HG02885 (cell line): ENCODE results near the gene FBXO9.
A peak's percentile ranks its signal among the peaks of the same experiment; 100 is the strongest.
"Not testable (repeated sequence)": the region's sequence is repeated elsewhere in the genome, so short reads cannot be mapped to it uniquely, and the experiment has no call there.

Experiments used
- ATAC-seq: cut with Tn5 transposase; IDR thresholded peaks from one replicate; pipeline ENCODE4 v1.9.1; 2021; ENCODE audit warnings: mild to moderate bottlenecking; ENCODE audit not compliant: unreplicated experiment, poor library complexity

The FBXO9 gene

GRCh38 chr6:53045891-53046673, 19.1 kb upstream of the FBXO9 start:
- ATAC-seq, result no peak

GRCh38 chr6:53048431-53049195, 16.6 kb upstream of the FBXO9 start:
- peak; percentile 77 for ATAC-seq

- no peak for ATAC-seq
These were observed 15.8 kb upstream of the FBXO9 start for GRCh38 chr6:53049415-53049814.

GRCh38 chr6:53052152-53052551, 13.1 kb upstream of the FBXO9 start:
- ATAC-seq, result not testable (repeated sequence)

GRCh38 chr6:53054532-53054931, 10.7 kb upstream of the FBXO9 start:
- ATAC-seq, result no peak

- ATAC-seq, result no peak
These were observed 9.3 kb upstream of the FBXO9 start for GRCh38 chr6:53055873-53056272.

GRCh38 chr6:53056273-53056672, 8.9 kb upstream of the FBXO9 start:
- ATAC-seq, result no peak

- no peak for ATAC-seq
These were observed 6.6 kb upstream of the FBXO9 start for GRCh38 chr6:53058388-53059195.

- ATAC-seq, result no peak
These were observed 5.3 kb upstream of the FBXO9 start for GRCh38 chr6:53059648-53060589.

GRCh38 chr6:53062169-53062539, 3.0 kb upstream of the FBXO9 start:
- no peak for ATAC-seq

GRCh38 chr6:53064255-53064654, 949 bp upstream of the FBXO9 start:
- not testable (repeated sequence) for ATAC-seq

- peak; percentile 78 for ATAC-seq
These were observed 408 bp upstream of the FBXO9 start for GRCh38 chr6:53064726-53065265.

- no peak for ATAC-seq
These were observed 843 bp downstream of the FBXO9 start for GRCh38 chr6:53066077-53066417.

GRCh38 chr6:53066874-53067706, 1.9 kb downstream of the FBXO9 start:
- ATAC-seq, result no peak

GRCh38 chr6:53067849-53068361, 2.7 kb downstream of the FBXO9 start:
- ATAC-seq, result no peak

- ATAC-seq, result no peak
These were observed 4.2 kb downstream of the FBXO9 start for GRCh38 chr6:53069427-53069826.

GRCh38 chr6:53070806-53071205, 5.6 kb downstream of the FBXO9 start:
- peak; percentile 82 for ATAC-seq

GRCh38 chr6:53074347-53074746, 9.1 kb downstream of the FBXO9 start:
- no peak for ATAC-seq

- ATAC-seq, result no peak
These were observed 15.6 kb downstream of the FBXO9 start for GRCh38 chr6:53080813-53081212.
